HEK293 (cell line): ENCODE data around the gene ZDHHC11.

ENCODE experiments used
- HOXC10 ChIP-seq: sonication (generic); formaldehyde crosslinking; IDR thresholded peaks from 2 replicates; pipeline ENCODE4 v1.8.1; 2023; ENCODE audit warnings: mild to moderate bottlenecking, missing genetic modification reagents
- SETDB1 ChIP-seq: IDR thresholded peaks from one replicate; pipeline ENCODE4 v1.6.1; 2017; ENCODE audit warnings: mild to moderate bottlenecking, low read length, moderate library complexity, mixed read lengths; ENCODE audit not compliant: insufficient read length
- ZBTB17 ChIP-seq: fragments of 450-650 bp; formaldehyde crosslinking; IDR thresholded peaks from 2 replicates; pipeline ENCODE4 v1.5.1; 2016; ENCODE audit warnings: missing biosample characterization, missing genetic modification characterization
- ZBTB21 ChIP-seq: fragments of 450-650 bp; formaldehyde crosslinking; IDR thresholded peaks from 2 replicates; pipeline ENCODE4 v1.5.1; 2017; ENCODE audit warnings: missing biosample characterization, missing genetic modification characterization
- ZNF157 ChIP-seq: fragments of 450-650 bp; formaldehyde crosslinking; IDR thresholded peaks from 2 replicates; pipeline ENCODE4 v1.5.1; 2016; ENCODE audit warnings: missing biosample characterization, missing genetic modification characterization
- ZNF23 ChIP-seq: fragments of 450-650 bp; formaldehyde crosslinking; IDR thresholded peaks from 2 replicates; pipeline ENCODE4 v1.5.1; 2016; ENCODE audit warnings: missing biosample characterization, missing genetic modification characterization, borderline replicate concordance
- ZNF560 ChIP-seq: fragments of 450-650 bp; formaldehyde crosslinking; IDR thresholded peaks from 2 replicates; pipeline ENCODE4 v1.5.1; 2017; ENCODE audit warnings: missing biosample characterization, missing genetic modification characterization, borderline replicate concordance

DNA sequence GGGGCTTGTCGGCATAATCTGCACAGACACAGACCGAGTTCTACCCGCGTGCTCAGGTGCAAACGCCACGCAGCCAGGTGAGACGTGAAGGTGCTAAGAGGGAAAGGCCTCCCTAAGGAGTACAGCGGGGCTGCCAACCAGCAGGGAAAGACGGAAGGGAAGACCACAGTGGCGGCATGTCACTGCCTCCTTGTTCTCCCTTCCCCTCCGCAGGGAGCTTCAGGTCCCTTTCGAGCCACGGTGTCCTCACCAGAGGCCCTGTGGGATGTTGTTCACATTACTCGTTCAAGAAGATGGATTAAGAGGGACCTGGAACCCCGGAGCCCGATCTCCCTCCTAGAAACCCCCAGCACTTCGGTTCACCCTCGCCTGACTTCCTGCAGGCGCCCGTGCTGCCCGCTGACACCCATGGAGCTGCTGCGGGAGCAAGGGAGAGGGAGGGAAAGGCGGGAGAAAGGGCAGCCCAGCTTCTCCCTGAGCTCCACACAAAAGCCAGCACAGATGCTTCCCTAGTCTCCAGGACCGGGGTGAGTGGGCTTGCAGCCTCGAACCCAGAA is 41.1 kb upstream of the ZDHHC11 start:
- no peak for TF ChIP-seq HOXC10 (CRISPR knock-in tag)
- no peak for TF ChIP-seq SETDB1
- TF ChIP-seq ZBTB17 (tag by site-specific recombination): no peak
- no peak for TF ChIP-seq ZNF23
- no peak for TF ChIP-seq ZBTB21 (tag by site-specific recombination)
- no peak for TF ChIP-seq ZNF157 (tag by site-specific recombination)
- TF ChIP-seq ZNF560: no peak
